RPMI8226 (cell line): ENCODE measurements around the gene NUP210.

Experiments
- DNase-seq: peaks from one replicate; pipeline ENCODE4 v3.0.0-alpha.2; 2015

Gene NUP210

DNA sequence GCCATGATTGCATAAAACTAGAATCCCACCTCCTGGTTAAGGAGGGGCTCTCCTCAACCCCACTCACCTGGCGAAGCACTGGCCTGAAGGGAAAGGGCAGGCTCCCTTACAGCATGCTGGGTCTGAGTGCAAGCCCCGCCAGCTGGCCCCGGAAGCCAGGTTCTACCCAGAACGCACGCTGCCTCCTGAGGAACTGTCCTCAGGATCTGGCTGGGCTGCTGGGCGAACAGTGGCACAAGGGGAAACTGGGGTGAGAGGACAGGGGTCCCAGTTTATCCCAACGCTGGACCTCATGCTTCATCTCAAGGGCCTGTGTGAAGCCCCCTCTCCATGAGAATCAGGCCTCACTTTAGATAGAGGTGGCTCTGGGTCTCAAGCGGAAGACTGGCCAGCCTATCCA is 47.5 kb downstream of the NUP210 start:
- no peak for DNase-seq

DNA sequence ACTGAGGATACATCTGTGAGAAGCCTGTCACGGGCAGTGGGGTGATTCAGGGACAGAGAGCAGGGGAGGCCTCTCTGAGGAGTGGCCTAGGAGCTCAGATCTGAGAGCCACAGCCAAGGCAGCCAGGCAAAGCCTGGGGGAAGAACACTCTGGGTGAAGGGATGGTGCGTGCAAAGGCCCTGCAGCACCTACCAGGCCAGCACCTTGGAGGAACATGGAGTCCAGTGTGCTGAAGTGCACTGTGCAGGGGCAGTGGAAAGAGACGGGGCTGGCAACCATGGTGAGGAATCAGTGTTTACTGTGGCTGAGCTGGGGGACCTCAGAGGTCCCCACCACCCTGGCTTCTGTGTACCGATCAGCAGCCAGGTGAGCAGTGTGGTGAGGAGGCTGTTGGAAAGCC is 48.0 kb downstream of the NUP210 start:
- DNase-seq, result no peak

DNA sequence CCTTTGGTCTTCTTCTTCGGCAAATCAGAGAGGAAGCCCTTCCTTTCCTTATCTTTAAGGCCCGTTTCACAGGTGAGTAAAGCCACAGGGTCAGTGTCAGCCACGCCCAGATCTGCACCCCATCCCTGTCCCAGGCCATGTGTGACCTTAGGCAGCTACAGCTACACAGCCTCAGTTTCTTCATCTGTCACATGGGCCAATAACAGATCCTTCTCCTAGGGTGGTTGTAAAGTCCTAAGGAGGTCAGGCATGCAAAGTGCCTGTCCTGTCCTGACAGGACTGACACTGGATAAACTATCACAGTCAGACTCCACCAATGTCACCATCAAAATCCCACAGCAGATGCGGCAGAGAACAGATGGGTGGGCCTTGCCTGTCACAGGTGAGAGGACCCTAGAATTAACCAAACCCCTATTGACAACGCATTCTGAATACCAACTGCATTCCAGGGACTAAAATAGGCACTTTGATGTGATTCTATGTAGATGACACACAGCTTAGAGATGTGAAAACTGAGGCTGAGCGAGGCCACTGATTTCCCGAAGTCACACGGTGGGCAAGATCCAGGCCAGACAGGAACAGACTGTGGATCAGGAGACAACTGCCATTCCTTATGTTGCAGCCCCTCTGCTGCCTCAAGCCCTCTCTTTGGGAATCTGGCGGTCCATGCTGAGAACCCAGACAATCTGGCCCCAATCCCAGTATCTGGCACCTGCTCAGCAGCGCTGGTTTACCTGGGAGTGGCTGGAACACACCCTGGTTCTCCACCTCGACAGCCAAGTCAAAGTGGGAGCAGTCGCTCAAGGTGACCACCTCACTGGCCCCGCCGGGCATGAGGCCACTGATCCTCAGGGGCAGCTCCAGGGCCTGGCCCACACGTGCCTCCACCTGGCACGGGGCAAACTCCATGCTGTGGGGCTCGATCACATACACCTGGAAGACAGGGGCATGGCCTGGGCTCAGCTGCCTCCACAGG is 48.7 kb downstream of the NUP210 start:
- DNase-seq, result no peak

DNA sequence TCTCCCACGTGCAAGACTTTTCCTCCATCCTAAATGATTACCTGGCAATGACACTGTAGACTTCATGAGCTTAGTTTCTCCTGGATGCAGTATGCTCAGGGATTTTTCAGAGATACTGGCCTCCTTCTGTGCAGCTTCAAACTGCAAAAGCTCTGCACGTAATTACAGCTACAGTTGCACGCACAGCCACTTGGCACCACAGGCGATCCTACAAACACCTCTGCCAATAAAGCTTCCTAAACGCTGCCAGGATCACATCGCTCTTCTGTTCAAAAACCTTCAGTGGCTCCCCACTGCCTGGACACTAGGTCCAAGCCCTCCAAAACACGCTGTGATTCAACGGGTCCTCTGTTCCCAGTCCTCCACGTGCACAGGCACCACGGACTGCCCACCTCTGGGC is 49.5 kb downstream of the NUP210 start:
- no peak for DNase-seq

DNA sequence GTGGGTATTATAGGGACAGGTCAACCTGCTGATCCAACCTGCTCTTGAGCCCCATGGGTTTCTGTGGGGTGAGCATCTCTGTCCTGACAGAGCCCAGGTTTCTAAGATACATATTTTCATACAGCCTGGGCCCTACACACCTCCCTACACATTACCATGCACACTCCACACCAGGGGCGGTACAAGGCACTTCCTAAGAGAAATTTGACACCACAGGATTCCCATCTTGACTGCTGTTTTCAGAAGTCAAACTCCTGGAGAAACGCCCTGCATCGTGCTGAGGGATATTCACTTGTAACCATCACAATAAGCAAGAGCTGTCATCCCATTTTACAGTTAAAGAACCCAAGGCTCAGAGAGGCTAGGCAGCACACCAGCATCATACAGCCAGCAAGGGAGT is 50.1 kb downstream of the NUP210 start:
- DNase-seq, result no peak

DNA sequence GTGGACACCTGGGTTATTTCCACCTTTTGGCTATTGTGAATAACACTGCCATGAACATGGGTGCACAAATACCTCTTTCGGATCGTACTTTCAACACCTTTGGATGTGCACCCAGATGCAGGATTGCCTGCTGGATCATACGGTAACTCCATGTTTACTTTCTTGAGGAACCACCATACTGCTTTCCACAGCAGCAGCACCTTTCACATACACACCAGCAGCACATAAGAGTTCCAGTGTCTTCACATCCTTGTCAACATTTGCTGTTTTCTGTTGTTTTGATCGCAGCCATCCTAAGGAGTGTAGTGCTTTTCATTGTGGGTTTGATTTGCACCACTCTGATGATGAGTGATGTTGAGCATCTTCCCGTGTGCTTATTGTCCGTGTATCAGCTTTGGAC is 51.3 kb downstream of the NUP210 start:
- no peak for DNase-seq

DNA sequence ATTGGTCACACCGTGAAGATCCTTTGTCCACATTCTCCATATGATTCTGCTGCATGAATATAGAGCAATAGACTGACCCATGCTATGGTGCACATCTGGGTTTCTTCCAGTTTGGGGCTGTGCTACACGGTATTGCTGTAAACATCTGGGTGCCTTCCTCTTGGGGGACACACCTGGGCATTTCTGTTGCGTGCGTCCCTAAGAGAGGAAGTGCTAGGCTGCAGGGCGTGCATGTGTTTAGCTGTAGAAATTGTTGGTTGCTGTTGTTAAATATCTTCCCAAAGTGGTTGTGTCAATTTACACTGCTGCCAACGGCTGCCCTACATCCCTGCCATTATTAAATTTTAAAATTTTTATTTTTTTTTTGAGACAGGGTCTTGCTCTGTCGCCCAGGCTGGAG is 52.4 kb downstream of the NUP210 start:
- no peak for DNase-seq

DNA sequence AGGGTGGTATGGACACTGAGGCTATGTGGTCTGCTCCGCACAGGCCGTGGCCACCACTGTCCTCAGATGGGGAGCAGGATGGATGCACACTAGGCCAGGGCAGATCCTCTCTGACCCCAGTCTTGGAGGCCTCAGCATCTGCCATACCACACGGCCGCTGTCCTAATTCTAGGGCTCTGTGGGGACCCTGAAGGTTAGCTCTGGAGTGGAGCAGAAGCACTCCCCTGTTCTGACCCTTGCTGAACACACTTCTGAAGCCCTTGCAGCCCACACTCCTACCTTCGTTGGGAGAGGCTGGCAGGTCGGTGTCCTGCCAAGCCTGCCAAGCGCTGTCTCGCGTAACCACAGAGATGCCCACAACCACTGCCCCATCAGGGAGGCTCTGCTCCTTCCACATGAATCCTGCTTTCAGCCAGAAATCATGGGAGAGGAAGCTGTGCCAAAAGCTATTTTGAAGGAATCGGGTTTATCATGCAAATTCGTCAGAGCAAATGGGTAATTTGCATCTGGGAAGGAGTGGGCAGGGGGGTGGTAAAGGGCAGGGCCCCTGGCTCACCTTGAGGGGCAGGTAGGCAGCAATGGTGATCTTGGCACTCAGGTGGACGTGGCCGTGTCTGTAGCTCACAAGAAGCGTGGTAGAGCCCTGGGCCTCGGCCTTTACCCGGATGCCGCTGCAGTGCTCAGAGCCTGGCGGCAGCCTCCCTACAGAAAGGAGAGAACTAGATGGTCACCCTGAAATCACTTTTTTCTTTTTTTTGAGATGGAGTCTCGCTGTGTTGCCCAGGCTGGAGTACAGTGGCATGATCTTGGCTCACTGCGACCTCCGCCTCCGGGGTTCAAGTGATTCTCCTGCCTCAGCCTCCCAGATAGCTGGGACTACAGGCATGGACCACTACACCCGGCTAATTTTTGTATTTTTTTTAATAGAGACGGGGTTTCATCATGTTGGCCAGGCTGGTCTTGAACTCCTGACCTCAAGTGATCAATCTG is 54.4 kb downstream of the NUP210 start:
- no peak for DNase-seq

DNA sequence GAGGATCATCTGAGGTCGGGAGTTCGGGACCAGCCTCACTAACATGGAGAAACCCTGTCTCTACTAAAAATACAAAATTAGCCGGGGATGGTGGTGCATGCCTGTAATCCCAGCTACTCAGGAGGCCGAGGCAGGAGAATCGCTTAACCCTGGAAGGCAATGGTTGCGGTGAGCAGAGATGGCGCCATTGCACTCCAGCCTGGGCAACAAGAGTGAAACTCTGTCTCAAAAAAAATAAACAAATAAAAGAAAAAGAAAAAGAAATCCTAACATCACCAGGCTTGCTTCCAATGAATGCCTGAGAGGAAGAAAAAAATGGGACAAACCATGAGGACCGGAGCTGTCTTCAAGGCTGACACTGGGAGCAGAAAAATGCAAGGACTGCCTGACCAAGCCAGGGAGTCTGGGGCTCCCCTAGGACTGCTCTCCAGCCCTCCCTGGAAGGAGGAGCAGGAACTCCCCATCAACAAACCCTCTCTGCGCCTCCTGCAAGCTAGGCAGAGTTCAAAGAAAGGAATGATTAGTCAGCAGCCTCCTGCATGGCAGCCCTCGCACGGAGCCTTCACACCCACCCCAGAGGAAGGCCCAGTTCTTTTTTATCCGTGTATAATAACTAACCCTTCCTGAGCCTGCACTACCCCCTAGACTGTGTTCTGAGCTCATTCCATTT is 55.4 kb downstream of the NUP210 start:
- DNase-seq, result no peak

DNA sequence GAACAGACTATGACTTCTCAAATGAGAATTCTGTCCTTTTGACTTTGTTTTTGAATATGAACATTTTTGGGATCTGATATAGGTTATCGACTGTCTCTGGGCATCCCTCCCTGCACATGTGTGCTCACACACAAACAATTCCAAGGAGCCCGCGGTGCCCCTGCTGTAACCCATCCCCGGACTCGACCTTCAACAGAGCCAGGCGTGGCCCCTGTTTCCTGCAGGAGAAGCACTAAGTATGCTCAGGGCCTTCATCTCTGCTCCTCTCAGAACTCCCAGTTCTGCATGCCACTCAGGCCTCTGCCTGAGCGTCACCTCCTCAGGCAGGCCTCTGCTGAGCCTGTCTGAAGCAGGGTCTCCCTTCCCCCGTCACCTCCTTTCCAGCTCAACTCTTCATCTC is 57.6 kb downstream of the NUP210 start:
- DNase-seq, result no peak

DNA sequence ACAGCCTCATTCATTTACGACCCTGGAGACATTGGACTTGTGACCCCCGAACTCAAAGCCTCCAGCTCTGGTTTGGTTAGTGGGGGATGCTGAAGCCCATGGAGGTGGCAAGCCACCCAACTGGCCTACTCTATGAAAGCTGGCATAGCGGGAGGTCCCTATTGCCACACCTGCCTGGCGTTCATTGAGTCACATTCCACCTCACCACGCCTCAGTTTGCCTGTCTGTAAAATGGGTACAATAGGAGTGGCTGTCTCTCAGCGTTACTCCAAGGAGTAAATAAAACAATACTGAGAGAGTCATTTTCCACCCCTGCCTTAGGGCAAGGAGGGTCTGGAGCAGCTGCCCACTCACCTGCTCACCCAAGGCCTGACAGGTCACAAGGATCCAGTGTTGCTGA is 60.2 kb downstream of the NUP210 start:
- no peak for DNase-seq

DNA sequence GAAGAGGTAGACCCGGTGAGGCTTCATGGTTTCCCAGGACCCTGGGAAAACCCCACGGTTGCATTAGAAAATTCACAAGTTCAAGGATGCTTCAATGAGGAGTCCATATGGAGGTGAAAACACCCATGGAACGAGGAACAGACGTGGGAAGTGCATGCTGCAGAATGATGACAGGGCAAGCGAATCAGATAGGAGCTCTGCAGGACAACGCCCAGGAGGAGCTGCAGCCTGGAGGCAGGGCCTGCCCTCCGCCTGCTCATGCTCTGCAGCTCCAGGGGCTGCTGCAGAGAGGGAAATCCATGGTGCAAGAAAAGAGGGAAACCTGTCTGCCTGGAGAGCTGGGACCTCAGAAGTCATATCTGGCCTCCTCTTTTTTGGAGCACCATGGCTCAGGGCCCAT is 61.5 kb downstream of the NUP210 start:
- no peak for DNase-seq

DNA sequence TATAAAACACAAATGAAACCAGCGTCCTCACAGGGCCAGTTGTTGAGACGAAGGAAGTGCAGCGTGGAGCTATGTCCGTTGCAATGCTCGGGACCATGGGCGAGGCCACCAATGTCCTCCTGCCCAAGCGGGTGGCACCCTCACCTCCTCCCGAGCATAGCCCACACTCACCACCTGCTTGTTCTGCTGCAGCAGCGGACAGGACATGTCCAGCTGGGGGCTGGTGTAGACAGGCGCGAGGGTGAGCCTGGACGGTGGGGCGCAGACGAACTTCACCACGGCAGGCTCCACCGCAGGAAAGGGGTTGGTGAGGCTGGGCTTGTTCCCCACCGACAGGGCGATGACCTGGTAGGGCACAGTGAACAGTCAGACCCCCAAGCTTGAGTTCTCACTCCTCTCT is 62.1 kb downstream of the NUP210 start:
- no peak for DNase-seq

DNA sequence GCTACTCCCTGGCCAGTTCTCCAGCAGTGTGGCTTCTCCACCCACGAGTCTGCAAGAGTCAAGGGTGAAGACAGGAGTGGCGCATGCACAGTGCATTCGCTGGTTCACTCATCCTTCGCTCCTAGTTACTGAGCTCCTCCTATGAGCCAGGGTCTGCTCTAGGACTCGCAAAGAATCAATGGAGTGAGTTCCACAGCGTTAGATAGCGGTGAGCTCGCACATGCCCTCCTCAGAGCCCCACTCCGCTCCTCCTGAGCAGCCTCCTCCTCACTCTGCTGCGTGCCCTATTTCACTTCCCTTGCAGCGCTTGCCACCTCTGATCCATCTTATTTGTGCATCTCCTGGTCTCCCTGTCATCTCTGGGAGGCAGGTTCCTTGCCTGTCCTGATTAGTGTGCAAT is 63.0 kb downstream of the NUP210 start:
- no peak for DNase-seq

DNA sequence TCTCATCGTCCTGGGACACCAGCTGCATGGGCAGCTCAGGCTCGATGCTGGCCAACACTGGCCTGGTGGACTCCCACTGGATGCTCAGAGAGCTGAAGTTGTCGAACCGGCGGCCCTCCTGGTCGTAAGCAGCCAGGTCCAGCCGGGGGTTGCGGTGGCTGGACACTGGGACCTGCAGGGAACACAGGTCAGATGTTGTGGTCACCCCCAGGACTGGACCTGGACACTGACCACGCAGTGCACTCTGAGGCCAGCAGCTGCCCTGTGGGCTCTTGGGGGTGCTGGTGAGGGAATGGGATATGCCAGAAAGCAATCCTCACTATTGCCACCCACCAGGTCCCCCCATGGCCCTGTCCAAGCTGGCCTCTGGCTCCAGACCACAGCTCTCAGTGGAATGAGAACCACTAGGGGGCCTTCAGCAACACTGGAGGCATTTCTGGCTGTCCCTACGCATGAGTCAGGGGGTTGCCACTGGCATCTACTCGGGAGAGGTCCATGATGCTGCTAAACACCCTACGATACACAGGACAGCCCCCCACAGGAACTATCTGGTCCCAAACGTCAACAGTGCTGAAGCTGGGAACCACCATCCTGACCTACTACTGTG is 66.1 kb downstream of the NUP210 start:
- no peak for DNase-seq

DNA sequence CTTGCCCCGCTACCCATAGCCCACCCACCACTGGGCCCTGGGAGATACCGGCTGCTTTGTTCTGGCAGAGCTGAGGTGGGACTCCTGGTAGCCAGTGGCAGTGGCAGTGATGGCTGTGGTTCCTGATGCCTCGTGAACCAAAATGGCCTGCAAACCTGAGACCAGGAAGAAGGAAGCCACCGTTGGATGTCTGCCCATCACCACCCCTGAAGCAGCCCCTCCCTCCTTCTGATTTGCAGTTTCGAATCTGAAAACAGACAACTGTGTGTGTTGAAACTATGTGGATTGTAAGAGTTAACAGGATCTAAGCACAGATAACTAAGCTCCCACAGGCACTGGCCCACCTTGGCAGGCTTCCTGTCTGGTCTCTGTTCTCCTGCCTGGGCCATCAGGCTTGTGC is 66.6 kb downstream of the NUP210 start:
- no peak for DNase-seq

DNA sequence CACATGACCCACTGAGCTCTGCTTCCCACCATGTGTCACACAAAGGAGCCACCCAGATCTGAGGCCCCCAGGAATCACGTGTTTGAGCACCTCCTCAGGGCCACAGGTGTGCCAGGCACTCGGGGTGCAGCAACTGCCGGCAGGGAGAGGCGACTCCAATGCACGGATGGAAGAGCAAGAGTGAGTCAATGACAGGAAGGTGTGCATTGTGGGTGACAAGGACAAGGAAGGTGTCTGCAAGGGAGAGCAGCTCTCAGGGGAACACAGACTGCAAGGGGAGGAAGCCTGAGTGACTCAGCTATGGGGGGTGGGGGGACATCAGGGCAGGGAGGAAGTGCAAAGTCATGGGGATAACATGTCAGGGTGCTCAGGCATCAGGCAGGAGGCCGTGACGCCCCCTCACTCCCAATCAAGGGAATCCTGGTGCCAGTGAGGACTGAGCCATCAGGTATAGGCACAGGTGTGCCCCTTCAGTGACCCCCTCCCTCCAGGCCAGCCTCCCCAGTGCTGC is 67.4 kb downstream of the NUP210 start:
- DNase-seq, result no peak

DNA sequence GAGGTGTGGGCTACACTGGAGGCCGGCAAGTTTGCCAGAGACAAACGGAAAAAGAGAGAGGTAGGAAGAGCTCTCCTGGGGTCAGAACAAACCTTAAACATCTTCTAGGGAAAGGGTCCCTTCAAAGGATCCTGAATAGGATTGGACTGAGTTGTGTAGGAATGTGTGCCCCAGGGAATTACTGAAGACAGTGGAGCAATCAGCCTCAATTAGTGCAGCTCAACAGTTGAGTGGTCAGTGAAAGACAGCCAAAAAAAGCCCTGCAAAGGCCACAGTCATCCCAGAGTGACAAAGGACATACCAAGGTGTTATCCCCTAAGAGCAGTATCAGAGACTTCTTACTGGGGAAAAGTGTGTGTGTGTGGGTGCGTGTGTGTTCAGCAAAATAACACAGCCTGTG is 70.3 kb downstream of the NUP210 start:
- no peak for DNase-seq

DNA sequence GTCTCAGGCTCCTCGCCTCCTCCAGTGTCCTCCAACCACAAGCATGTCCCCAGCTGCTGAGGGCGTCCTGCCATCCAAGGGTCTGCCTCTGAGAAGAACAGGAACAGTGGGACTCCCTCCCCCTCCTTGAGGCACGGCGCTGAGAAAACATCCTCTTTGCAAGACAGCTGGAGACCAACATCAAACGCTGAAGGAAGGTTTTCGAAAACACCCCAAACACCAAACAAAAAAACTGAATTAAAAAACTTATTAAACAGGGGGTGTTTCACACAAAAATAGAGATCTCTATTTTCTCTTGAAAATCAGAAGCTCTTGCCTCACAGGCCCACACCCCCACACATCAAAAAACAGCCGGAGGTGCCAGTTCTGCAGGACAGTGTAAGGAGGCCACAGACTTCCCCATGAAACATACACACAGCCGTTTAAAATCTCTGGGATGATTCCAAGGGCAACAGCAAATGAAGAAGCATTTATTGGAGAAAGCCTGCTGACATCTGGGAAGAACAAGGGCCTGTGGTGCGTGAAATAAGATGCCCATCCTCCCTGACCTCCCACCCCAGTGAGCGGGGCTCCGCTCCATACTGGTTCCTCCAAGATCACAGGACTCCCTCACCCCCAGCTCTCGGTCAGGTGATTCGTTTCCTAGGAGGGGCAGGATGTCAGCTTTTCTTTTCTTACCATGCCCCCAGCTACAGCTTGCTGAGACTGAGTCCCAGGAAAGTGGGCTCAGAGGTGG is 71.3 kb downstream of the NUP210 start:
- no peak for DNase-seq

DNA sequence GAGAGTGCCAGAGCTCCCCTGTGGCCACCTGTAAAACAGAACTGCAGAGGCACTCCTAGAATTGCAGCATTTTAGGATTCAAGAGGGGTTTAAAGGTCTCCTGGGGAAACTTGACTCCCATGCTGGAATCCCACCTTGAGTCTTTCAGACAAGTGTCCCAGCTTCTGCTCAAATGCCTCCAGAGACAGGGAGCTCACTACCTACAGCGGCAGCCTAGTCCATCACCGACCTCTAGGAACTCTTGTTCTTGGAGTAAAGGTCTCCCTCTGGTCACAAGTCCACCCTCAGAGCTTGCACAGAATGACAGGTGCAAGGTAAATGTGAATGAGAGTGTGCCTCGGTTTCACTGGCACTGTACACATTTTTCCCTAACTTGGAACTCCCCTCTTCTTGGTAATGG is 72.0 kb downstream of the NUP210 start:
- DNase-seq, result no peak

DNA sequence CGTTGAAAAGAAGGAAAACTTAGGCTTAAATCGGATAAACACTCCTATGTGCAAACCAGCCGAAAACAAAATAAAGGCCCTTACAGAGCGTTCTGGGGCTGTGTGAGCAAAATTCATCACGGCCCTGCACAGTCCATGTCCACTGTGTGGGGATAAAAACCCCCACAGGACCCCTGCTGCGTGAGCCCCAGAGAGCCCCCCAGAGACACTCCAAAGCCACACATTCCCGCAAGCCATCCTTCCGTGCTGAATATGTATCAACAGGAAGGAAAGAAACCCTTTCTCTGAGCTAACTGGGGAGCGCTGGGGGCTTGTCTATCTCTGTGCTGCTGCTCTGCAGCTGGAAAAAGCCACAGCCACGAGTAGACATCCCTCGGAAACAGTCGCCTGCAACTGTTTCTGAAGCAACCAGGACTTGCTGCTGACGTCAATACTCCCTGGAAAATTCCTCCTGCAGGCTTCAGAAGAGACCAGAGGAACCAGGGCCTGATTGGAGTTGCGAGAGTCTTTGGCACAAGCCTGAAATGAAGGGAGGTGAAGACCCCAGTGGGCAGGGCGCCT is 72.7 kb downstream of the NUP210 start:
- no peak for DNase-seq
